HG03159 (cell line): ENCODE results near the gene EPB41L3.
"Not testable (repeated sequence)": the region's sequence is repeated elsewhere in the genome, so short reads cannot be mapped to it uniquely, and the experiment has no call there.

Experiments used
- ATAC-seq: cut with Tn5 transposase; IDR thresholded peaks from one replicate; pipeline ENCODE4 v1.9.1; 2021; ENCODE audit warnings: mild to moderate bottlenecking, moderate library complexity; ENCODE audit not compliant: unreplicated experiment

The EPB41L3 gene

GRCh38 chr18:5532066-5532465 lies 11.7 kb downstream of the EPB41L3 start:
- ATAC-seq: no peak

- no peak for ATAC-seq
These were observed 13.1 kb downstream of the EPB41L3 start for GRCh38 chr18:5530629-5531178.

- no peak for ATAC-seq
These were observed 14.3 kb downstream of the EPB41L3 start for GRCh38 chr18:5529471-5529870.

- ATAC-seq: no peak
These were observed 16.2 kb downstream of the EPB41L3 start for GRCh38 chr18:5527603-5528002.

GRCh38 chr18:5524660-5525059 lies 19.1 kb downstream of the EPB41L3 start:
- no peak for ATAC-seq

GRCh38 chr18:5521000-5521399 lies 22.8 kb downstream of the EPB41L3 start:
- no peak for ATAC-seq

GRCh38 chr18:5520464-5520863 lies 23.3 kb downstream of the EPB41L3 start:
- ATAC-seq: no peak

- ATAC-seq: no peak
These were observed 24.1 kb downstream of the EPB41L3 start for GRCh38 chr18:5519448-5520298.

GRCh38 chr18:5518899-5519371 lies 24.9 kb downstream of the EPB41L3 start:
- ATAC-seq: no peak

GRCh38 chr18:5518179-5518770 lies 25.5 kb downstream of the EPB41L3 start:
- ATAC-seq: no peak

- ATAC-seq: no peak
These were observed 27.0 kb downstream of the EPB41L3 start for GRCh38 chr18:5516841-5517240.

GRCh38 chr18:5515011-5515784 lies 28.6 kb downstream of the EPB41L3 start:
- ATAC-seq: no peak

- no peak for ATAC-seq
These were observed 29.9 kb downstream of the EPB41L3 start for GRCh38 chr18:5513947-5514346.

GRCh38 chr18:5512176-5512575 lies 31.6 kb downstream of the EPB41L3 start:
- ATAC-seq: no peak

- not testable (repeated sequence) for ATAC-seq
These were observed 32.3 kb downstream of the EPB41L3 start for GRCh38 chr18:5511541-5511940.

- ATAC-seq: no peak
These were observed 33.5 kb downstream of the EPB41L3 start for GRCh38 chr18:5510135-5510846.

- no peak for ATAC-seq
These were observed 35.0 kb downstream of the EPB41L3 start for GRCh38 chr18:5508821-5509220.

GRCh38 chr18:5507756-5508155 lies 36.0 kb downstream of the EPB41L3 start:
- ATAC-seq: no peak

GRCh38 chr18:5506174-5506573 lies 37.6 kb downstream of the EPB41L3 start:
- no peak for ATAC-seq

- no peak for ATAC-seq
These were observed 40.1 kb downstream of the EPB41L3 start for GRCh38 chr18:5503740-5504139.
